Muscle of leg (tissue), 11 donors: ENCODE data around the gene TK1. TPM values are rescaled to one million over a fixed set of nuclear protein-coding genes. Genes with fewer than 3 reads are reported as not detected.
A peak's percentile ranks its signal among the peaks of the same experiment; 100 is the strongest.
"Not testable (repeated sequence)": the region's sequence is repeated elsewhere in the genome, so short reads cannot be mapped to it uniquely, and the experiment has no call there.

ENCODE experiments used
- DNase-seq: peaks from one replicate; pipeline ENCODE4 v3.0.0; 2013
- H3K27ac ChIP-seq: one replicate; pipeline ENCODE4 v1.5.1; 2013; ENCODE audit warnings: mild to moderate bottlenecking, low read length, control low read depth
- H3K27me3 ChIP-seq: one replicate; pipeline ENCODE4 v1.6.1; 2013; ENCODE audit warnings: low read length; ENCODE audit not compliant: control insufficient read depth, insufficient read depth
- H3K36me3 ChIP-seq: one replicate; pipeline ENCODE4 v1.6.1; 2013; ENCODE audit warnings: low read length; ENCODE audit not compliant: control insufficient read depth, insufficient read depth
- H3K4me1 ChIP-seq: one replicate; pipeline ENCODE4 v1.6.1; 2013; ENCODE audit warnings: low read length; ENCODE audit not compliant: control insufficient read depth, insufficient read depth
- H3K4me3 ChIP-seq: one replicate; pipeline ENCODE4 v1.5.1; 2013; ENCODE audit warnings: low read length, control low read depth
- H3K9me3 ChIP-seq: replicated peaks from 2 replicates; pipeline ENCODE4 v1.6.1; 2013; ENCODE audit warnings: low read depth, low read length; ENCODE audit not compliant: control insufficient read depth
- WGBS: methylation state at CpG from one replicate; pipeline ENCODE4 v1.1.5; 2013; ENCODE audit warnings: missing lambda C conversion rate; ENCODE audit not compliant: insufficient coverage; 5-methylcytosine and 5-hydroxymethylcytosine counted together
- polyA plus RNA-seq, 8 donors: library from polyadenylated mRNA; unstranded; fragments of 120-200 nt; gene quantifications; one replicate each; pipeline versions ENCODE4 v1.2.1 to v1.2.3, GENCODE V29; 2013; ENCODE audit warnings: inconsistent platforms in 1 of 8, low replicate concordance in 1 of 8; ENCODE audit not compliant: insufficient read length in 8 of 8, insufficient read depth in 1 of 8
- total RNA-seq: library from RNA; stranded (reverse); fragments of 120-200 nt; gene quantifications from one replicate; pipeline ENCODE4 v1.2.4, GENCODE V29; 2013

The TK1 gene
- total and polyA plus RNA-seq, 9 donors: 11.8 to 31.6 (median 27.5) TPM

GRCh38 chr17:78171591-78172248 lies 15.1 kb downstream of the TK1 start:
- H3K4me1 ChIP-seq: peaks cover 80% of the 10 kb centered on the region

GRCh38 chr17:78170692-78171590 lies 15.9 kb downstream of the TK1 start:
- Histone ChIP-seq H3K27me3 (no peaks in the 10 kb centered on the region), H3K4me3 (no peak overlapping the region), H3K36me3 (peaks cover 36% of the 10 kb centered on the region), H3K4me1 (peaks cover 72% of the 10 kb centered on the region), H3K9me3 (no peaks in the 10 kb centered on the region), H3K27ac (peak overlapping the region; percentile 79)
- WGBS: 78% methylated on average over 26 of the region's 31 CpGs
- no peak for DNase-seq

More at GRCh38 chr17:78171591-78172248, 15.1 kb downstream of the TK1 start:
- not testable (repeated sequence) for H3K4me3 ChIP-seq, H3K27me3 ChIP-seq, H3K9me3 ChIP-seq, DNase-seq
- 85% methylated on average over 13 of the region's 19 CpGs for WGBS
- H3K27ac ChIP-seq: peak overlapping the region; percentile 89
- peaks cover 36% of the 10 kb centered on the region for H3K36me3 ChIP-seq

GRCh38 chr17:78168903-78169793 lies 17.7 kb downstream of the TK1 start:
- H3K27ac ChIP-seq: peak overlapping the region; percentile 81
- no peak for DNase-seq
- H3K9me3 ChIP-seq: no peaks in the 10 kb centered on the region
- no peaks in the 10 kb centered on the region for H3K27me3 ChIP-seq
- H3K4me3 ChIP-seq: peak overlapping the region; percentile 59
- H3K4me1 ChIP-seq: peaks cover 54% of the 10 kb centered on the region
- WGBS: 13% methylated on average over 14 of the region's 38 CpGs
- H3K36me3 ChIP-seq: peaks cover 24% of the 10 kb centered on the region

- Histone ChIP-seq H3K27me3 (no peaks in the 10 kb centered on the region), H3K4me1 (peaks cover 46% of the 10 kb centered on the region), H3K27ac (peak within 1 kb of the TSS; percentile 81), H3K4me3 (peak within 1 kb of the TSS; percentile 59), H3K36me3 (peaks cover 20% of the 10 kb centered on the region), H3K9me3 (no peaks in the 10 kb centered on the region)
- DNase-seq: peak; percentile 80
- under 1% methylated on average over 67 of the region's 84 CpGs for WGBS
These were observed 18.5 kb downstream of the TK1 start, which contains the start of gene SYNGR2 for GRCh38 chr17:78168242-78168902. SYNGR2 (plus strand) TSS chr17:78168581; CDS start chr17:78168617, 36 bp downstream.

GRCh38 chr17:78166416-78166815 lies 20.4 kb downstream of the TK1 start:
- 0% methylated on average over 1 of the region's 6 CpGs for WGBS
- Histone ChIP-seq H3K36me3 (peaks cover 4% of the 10 kb centered on the region), H3K27ac (no peak overlapping the region), H3K9me3 (no peaks in the 10 kb centered on the region), H3K27me3 (no peaks in the 10 kb centered on the region), H3K4me3 (no peak overlapping the region), H3K4me1 (peaks cover 27% of the 10 kb centered on the region)
- no peak for DNase-seq

GRCh38 chr17:78164748-78165607 lies 21.9 kb downstream of the TK1 start:
- DNase-seq: no peak
- H3K27me3 ChIP-seq: no peaks in the 10 kb centered on the region
- WGBS: 89% methylated on average over 13 of the region's 16 CpGs

GRCh38 chr17:78163881-78164747 lies 22.7 kb downstream of the TK1 start:
- WGBS: 80% methylated on average over 17 of the region's 22 CpGs
- Histone ChIP-seq H3K36me3 (no peaks in the 10 kb centered on the region), H3K9me3 (no peaks in the 10 kb centered on the region), H3K4me3 (no peak overlapping the region), H3K27me3 (no peaks in the 10 kb centered on the region), H3K27ac (no peak overlapping the region), H3K4me1 (peaks cover 7% of the 10 kb centered on the region)
- DNase-seq: no peak

More at GRCh38 chr17:78164748-78165607, 21.9 kb downstream of the TK1 start:
- Histone ChIP-seq H3K9me3 (no peaks in the 10 kb centered on the region), H3K36me3 (no peaks in the 10 kb centered on the region), H3K4me3 (no peak overlapping the region), H3K4me1 (peaks cover 15% of the 10 kb centered on the region), H3K27ac (no peak overlapping the region)

- no peak for DNase-seq
- no peaks in the 10 kb centered on the region for H3K4me1 ChIP-seq
- H3K27ac ChIP-seq: no peak overlapping the region
- H3K4me3 ChIP-seq: no peak overlapping the region
- no peaks in the 10 kb centered on the region for H3K27me3 ChIP-seq
- no peaks in the 10 kb centered on the region for H3K9me3 ChIP-seq
- H3K36me3 ChIP-seq: no peaks in the 10 kb centered on the region
- 72% methylated on average over 3 of the region's 10 CpGs for WGBS
These were observed 27.2 kb downstream of the TK1 start for GRCh38 chr17:78159575-78160158.
